Hypothalamus (tissue), 51 donors: ENCODE results near the gene BHLHA15.

Experiments
- DNase-seq, 51 donors: peaks; one replicate each; lab custom pipeline; 2025; lab: John Stamatoyannopoulos, UW

Gene BHLHA15

GRCh38 chr7:98238976-98239375 lies 27.7 kb downstream of the BHLHA15 start:
- DNase-seq = peak in 1 of 51 donors; percentile 17

GRCh38 chr7:98240961-98241673 lies 29.9 kb downstream of the BHLHA15 start:
- DNase-seq = peak in 28 of 51 donors; percentile 2 to 61 (median 20)

DNA sequence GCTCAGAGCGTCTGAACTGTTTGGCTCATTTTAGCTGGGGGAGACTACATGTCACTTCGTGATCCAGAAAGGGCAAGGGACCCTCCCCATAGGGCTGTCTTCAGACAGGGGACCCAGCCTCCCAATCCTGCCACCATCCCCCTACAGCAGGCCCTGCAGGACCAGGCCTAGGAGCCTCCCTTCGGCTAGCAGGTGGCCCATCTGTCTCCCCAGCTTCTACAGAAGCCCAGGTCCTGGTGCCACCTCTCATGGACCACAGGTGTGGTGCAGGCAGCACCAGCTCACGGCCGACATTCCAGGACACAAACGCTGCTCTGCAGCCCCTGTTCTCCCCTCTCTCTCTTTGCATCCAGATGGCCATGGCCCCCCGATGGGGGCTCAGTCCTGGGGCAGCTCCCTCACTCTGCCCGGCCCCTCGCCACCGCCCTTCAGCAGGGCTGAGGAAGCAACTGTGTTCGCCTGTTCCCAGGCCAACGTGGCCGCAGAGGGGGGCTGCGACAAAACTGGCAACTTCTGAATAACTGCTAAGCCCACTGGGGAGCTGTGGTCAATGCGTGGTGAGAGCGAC lies 30.5 kb downstream of the BHLHA15 start:
- DNase-seq = no peak

DNA sequence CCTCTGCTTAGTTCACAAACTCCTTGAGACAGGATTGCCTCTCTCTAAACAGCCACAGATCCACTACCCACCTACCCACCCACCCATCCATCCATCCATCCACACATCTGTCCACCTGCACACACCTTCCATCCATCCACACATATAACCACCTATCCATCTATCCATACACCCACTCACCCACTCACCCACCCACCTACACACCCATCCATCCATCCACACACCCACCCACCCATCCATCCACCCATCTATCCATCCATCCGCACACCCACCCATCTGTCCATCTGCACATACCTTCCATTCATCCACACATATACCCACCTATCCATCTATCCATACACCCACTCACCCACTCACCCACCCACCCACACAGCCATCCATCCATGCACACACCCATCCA lies 31.1 kb downstream of the BHLHA15 start:
- DNase-seq = no peak

- DNase-seq = no peak
Measured at GRCh38 chr7:98242934-98243333, 31.7 kb downstream of the BHLHA15 start.

DNA sequence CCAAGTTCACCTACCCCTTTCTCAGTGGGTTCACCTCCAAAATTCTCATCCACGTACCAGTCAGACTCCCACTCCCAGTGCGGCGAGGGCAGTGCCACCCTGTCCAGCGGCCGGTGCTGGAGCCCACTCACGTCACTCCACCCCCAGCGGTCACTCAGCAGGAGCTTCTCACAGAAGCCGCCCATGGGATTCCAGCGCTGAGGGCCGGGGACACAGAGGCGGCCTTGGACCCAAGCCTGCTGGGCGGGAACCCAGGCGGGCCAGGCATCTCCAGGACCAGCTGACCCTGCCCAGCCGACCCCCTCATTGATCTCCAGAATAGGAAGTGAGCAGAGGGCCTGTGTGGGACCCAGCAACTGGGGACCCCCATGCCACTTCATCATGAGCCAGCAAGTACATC lies 33.6 kb downstream of the BHLHA15 start:
- DNase-seq = no peak

- DNase-seq = no peak
Measured at GRCh38 chr7:98248156-98248555, 36.9 kb downstream of the BHLHA15 start.

DNA sequence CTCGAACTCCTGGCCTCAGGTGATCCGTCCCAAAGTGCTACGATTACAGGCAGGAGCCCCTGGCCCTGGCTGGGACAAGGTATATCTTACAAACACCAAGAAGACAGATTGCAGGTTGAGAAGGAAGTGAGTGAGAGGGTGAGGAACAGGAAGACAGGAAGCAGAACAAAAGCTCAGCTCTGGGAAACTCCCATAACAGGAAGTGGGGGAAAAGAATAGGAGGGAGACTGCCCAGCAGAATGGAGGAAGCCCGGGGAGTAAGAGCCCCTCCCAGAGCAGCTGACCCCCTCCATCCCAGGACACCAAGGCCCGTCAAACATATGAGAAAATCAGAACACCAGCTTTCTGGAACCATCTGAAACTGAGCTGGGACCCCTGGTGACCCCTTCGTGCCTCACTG lies 37.9 kb downstream of the BHLHA15 start:
- no peak for DNase-seq

DNA sequence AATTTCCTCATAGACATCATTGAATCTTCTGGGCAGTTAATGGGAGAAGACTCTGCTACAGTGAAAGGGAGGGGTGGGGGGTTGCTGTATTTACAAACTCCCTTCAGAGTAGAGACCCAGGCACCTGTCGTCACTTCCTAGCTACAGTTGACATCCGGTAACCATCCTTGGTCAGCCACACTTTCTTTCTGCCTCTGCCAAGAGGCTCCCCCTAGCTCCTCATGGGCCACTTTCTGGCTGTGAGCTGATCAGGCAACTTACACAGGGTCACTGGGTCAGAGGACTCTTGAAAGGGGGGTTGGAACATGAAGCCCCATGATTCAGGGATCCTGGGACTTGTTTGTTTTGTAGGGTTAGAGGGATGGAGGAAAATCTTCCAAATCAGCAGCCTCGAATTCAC lies 39.5 kb downstream of the BHLHA15 start:
- no peak for DNase-seq

DNA sequence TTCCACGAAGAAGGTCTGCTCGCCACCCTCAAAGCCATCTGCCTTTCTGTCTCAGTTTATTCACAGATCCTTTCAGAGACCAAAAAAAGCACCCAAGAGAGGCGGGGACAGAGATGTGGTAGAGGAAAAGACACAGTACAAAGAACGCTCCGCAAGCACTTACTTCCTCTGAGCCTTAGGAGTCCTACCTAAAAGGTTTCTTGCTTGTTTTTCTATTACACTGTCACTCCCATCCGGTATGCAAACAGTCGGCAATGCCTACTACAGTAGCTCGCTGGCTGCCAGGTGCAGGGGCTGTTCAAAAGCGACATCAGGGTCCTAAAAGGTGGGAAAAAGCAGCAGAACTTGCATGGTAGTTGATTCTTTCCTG lies 40.0 kb downstream of the BHLHA15 start:
- no peak for DNase-seq

- peak; percentile 36 to 98 (median 92) for DNase-seq
Measured at GRCh38 chr7:98251601-98252424, 40.6 kb downstream of the BHLHA15 start, which contains the start of gene TECPR1. Gene TECPR1, minus strand, starts transcription at chr7:98252232. Its CDS starts 6,086 bp downstream, at chr7:98246146.

DNA sequence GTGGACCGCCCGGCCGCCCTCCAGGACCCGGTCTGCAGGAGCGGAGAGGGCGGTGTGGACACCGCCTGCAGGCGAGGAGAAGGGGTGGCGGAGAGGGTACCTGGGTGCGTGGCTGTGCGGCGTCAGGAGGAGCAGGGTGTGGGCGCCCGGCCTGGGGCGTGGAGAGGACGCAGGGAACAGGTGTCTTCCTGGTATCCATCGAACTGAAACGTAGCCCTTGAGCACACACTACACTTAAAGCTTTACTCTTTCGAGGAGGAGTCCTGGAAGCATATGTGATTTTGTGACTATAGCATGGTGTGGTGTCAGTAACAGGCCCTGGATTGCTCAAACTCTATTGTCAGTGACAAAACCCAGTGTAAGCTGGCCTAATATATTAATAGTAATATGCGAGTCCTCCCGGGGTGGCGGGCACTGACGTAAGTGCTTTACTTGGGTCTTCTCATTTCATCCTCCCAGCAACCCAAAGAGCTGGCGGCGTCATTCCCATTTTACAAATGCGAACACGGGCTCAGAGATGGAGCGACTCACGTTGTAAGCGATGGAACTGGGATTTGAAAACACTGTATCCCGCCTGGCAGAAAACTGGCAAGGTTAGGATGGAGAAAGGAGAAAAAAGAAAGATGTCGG lies 41.3 kb downstream of the BHLHA15 start:
- peak in 1 of 51 donors; percentile 22 for DNase-seq

GRCh38 chr7:98254516-98254915 lies 43.3 kb downstream of the BHLHA15 start:
- DNase-seq = no peak

DNA sequence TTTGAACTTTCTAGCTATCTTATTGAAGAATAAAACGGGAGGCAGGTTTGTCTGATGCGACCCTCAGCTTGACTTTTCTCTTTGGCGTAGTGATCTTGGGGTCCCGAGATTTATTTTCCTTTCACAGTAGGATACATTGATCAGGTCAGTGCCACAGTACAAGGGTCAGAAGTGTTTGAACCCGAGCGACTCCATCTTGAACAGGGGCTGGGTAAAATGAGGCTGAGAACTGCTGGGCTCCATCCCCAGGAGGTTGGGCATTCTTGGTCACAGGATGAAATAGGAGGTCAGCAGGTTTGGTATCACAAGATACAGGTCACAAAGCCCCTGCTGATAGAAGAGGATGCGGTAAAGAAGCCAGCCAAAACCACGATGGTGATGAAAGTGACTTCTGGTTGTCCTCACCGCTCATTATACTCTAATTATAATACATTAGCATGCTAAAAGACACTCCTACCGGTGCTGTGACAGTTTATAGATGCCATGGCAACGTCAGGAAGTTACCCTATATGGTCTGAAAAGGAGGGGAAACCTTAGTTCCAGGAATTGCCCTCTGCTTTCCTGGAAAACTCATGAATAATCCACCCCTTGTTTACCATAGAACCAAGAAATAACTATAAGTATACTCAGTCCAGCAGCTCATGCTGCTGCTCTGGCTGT lies 43.8 kb downstream of the BHLHA15 start:
- no peak for DNase-seq

DNA sequence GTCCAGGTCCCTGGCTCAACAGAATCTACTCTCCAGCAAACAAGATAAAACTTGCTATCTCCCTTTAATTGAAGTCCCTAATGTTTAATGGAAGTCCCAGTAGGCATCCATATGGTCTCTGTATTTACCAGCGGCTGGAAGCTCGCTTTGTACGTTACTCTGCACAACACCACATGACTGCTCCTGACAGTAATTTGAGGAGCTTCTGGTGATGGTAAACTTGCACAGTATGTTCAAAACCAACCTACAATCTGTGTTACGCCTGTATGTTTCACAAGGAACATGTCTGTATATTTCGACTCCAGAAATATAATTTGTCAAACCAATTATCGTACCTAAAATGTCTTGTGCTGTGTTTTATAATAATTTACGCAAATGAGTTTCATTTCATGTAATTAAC lies 45.2 kb downstream of the BHLHA15 start:
- DNase-seq = no peak

GRCh38 chr7:98257701-98258100 lies 46.5 kb downstream of the BHLHA15 start:
- DNase-seq = no peak
